HG02763 (cell line): ENCODE measurements around the gene UQCC3.
"Not testable (repeated sequence)": the region's sequence is repeated elsewhere in the genome, so short reads cannot be mapped to it uniquely, and the experiment has no call there.

ENCODE experiments used
- ATAC-seq: cut with Tn5 transposase; IDR thresholded peaks from one replicate; pipeline ENCODE4 v1.9.1; 2021; ENCODE audit warnings: mild to moderate bottlenecking, moderate library complexity; ENCODE audit not compliant: unreplicated experiment

Gene UQCC3

DNA sequence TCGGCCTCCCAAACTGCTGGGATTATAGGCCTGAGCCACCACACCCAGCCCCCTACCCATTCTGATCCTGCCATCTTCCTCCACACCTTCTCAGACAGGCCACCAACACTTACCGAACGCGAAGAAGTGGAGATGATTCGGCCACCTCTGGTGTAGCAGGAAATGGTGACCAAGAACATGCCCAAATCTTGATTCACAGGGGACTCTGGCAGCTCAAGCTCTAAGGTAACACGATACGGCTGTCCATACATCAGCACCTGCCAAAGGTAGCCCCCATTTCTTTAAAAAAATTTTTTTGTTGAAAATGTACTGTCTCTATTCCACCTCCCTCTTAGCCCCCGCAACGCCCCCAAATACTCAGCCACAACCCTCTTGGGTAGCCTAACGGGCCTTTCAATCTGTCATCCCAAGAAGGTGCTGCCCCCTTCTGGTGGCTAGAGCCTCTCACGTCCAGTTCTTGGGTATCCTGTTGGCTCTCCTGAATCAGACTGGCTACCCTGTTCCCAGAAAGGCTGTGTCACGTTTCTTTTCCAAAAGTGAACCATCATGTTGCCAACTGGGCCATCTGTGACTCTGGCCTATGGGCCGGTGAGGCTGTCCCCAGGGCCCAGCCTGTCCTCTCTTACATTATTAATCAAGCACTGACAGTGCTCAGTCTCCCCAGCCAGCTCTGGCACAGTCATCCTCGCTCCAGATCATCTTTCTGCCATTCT lies 23.1 kb downstream of the UQCC3 start:
- no peak for ATAC-seq

DNA sequence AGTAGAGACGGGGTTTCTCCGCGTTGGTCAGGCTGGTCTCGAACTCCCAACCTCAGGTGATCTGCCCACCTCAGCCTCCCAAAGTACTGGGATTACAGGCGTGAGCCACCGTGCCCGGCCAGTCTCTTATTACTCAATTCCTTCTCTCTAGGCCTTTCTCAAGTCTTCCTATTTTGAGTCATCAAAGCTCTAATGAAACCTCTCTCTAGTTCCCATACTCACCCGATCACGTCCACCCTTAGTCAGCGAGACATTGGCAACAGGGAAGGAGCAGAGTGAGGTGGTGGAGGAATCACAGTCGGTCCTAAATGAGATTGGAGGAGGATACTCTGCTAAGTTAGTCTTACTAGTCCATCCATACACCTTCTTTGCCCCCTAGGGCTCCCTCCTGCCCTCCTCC lies 30.8 kb downstream of the UQCC3 start:
- no peak for ATAC-seq

DNA sequence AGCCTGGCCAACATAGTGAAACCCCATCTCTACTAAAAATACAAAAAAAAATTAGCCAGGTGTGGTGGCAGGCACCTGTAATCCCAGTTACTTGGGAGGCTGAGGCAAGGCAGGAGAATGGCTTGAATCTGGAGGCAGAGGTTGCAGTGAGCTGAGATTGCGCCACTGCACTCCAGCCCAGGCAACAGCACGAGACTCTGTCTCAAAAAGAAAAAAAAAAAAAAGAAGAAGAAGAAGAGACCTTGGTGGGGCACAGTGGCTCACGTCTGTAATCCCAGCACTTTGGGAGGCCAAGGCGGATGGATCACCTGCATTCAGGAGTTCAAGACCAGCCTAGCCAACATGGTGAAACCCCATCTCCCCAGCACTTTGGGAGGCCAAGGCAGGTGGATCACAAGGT lies 32.4 kb downstream of the UQCC3 start:
- not testable (repeated sequence) for ATAC-seq

DNA sequence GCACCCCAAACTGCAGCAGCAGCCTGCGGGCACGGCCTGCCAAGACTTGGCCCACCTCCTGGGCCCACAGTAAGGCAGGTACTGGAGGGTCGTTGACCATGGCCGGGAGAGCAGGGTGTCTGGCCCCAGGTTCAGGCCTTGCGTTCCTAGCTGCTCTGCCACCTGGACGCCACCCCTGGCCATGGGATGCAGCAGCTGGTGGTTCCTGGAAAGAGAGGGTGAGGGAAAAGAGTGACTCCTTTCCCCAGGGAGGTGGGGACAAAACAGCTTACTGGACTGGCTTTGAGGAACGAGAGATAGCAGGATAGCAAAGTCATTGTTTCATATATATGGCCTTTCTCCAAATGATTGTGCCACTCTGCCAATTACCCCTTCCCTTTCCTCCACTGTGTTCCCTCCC lies 33.9 kb downstream of the UQCC3 start:
- no peak for ATAC-seq

DNA sequence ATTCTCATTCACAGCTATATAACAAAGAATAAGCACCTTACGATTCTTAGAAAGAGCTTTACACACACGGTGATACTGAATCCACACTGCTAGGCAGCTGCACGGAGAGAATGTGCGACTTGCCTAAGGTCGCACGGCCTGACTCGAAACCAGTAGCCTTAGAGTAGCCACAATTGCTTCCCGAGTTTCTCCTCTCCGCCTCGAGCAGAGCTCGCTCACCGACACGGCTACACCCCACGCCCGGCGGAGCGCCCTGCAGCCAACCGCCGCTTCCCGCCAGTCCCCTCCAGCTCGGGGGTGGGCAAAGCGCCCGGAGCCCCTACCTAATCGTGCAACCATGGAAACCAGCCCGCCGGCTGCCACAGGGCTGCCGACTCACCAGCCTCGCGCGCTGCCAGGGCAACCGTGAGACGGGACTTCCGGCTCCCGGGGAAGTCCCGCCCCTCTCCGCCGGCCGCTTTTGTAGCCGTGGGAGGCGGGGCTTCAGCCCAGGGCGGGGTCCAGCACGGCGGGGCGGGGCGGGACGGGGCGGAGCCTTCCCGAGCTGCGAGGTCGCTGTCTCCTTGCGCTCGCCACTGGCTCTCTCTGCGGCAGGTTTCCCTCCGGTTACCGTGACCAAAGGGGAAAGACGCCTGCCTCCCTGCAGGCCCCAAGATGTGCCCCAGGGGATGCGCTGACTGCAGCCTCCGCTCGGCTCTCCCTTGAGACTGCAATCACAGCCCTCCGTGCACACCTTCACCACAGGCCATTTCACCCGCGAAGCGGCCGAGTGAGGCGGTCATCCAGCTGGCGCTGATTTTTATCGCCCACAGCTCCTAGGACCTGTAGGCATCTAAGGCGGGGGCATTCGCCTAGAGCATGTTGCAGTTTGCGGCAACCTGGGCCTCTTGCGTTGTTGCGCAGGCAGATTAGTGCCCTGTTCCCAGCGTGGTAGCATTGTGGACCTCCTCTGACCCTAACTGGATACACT lies 34.7 kb downstream of the UQCC3 start:
- ATAC-seq, result peak; percentile 63

DNA sequence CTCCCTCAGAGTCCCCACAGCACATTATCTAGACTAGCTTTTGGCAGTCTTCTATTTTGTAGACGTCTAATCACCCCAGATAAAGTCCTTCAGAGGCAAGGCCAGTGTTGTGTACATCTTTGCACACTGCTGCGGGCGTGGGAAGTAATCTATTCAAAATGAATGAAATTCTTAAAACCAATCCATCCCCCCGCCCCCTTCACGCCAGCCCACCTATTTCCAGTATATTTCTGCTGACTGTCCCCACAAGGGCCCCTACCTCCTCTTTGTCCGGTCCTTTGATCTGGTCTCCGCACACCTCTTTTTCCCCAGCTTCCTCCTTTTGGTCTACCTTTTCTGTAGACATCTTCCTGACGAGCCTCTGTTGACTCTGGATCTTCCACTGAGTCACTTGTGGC lies 35.4 kb downstream of the UQCC3 start:
- ATAC-seq, result no peak

DNA sequence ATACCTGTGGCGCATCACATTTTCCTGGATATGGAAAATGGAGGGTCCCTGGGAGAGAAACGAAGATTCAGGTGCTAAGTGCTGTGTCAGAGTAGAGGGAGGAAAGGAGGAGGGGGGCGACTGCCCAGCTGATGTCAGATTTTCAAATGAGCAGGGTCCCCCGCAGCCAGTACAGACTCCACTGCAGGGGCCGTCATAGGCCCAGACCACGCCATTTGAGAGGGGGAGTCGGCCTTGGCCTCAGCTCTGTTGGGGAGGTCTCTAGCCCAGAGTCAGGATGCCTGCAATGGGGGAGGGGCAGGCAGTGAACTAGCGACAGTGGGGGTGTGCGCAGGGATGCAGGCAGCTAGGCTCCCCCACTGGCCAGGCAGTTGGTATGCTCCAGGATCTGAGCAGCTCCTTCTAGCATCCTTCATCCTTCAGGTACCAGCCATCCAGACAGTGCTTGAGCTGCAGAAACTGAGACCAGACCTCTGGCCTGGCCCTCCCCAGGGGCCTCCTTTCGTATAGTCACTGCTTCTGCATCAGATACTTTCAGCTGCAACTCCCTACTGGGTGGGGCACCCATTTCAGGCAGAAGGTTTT lies 35.9 kb downstream of the UQCC3 start, which contains the start of the genes BSCL2 and GNG3:
Gene BSCL2 (minus strand): TSS at position 148 of the 585 bp plus-strand sequence. CDS start 229 bp downstream, outside the sequence.
Gene GNG3 (plus strand): TSS at position 400 of the 585 bp plus-strand sequence. CDS start 620 bp downstream, outside the sequence.
- no peak for ATAC-seq

DNA sequence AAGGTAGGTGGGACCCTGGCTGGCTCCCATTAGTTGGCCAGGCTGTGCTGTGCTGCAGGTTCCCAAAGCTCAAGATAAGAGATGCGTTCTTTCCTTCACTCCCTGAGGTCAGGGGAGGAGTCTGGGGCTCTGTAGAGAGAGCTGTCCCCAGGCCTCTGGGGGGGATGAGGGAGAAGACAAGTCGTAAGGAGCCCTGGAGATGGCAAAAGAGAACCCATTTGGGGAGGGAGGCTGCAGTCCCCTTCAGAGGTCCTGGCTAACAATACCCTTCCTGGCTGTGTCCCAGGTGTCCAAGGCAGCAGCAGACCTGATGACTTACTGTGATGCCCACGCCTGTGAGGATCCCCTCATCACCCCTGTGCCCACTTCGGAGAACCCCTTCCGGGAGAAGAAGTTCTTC lies 36.9 kb downstream of the UQCC3 start:
- no peak for ATAC-seq

DNA sequence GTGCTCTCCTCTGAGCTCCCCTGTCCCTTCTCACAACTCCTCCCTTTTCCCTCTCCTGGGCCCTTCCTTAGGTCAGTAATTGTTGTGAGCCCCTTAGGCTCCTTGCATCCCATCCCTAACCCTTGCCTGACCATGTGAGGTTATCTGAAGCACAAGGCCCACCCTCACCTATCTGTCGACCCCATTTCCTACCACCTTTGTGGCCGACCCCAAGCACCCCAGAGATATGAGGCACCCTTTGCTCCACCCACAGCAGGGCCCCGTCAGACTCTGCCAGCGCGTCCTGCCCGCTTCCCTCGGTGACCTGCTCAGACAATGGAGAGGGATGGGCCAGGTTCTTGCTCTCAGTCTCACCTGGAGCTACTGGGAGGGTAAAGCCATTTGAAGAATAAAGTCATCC lies 37.3 kb downstream of the UQCC3 start:
- no peak for ATAC-seq

DNA sequence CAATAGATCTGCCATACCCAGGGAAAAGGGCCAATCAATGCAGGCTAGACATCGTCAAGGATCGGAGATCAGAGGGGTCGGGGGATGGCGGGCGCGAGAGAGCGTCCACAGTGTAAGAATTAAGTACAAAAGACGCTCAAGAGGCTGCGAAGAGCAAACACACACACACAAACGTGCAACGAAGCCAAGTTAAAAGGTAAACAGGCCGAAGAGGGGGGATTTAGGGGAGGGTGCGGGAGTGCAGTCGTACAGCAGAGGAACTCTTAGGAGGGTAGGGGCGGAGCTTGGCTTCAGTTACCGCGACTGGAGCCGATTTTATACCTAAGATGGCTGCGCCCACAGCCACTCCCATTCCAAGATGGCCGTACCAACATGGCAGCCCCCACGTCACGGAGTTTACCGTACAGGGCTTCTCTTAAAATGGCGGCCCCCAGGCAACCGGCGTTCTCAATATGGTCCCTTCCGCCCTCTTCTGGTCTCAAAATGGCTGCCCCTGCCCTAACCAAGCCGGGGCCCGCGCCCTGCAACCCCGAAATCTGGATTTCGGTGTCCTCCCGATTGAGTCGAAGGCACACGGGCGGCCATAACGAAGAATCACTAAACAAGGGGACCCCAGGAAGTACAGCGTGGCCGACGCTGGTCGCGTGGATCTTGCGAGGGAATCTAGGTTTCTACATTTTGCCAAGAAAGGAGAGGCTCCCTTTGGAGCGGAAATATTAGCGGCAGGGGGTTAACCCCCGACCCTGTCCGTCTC lies 38.0 kb downstream of the UQCC3 start:
- ATAC-seq, result peak; percentile 66

DNA sequence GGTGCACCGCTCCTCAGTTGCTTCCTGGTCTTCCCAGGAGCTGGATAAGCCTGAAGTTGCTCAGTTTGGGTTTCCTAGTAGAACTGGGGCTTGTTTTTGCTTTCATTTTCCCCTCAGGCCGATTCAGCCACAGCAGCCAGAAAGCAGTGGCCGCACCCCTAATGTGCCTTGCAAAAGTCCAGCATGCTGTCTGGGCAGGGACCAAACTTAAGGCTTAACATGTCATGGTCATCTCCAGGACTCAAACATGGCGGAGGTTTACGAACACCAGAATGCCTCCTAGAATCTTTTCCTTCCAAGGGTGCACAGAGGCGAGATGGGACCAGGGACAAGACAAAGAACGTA lies 38.5 kb downstream of the UQCC3 start:
- ATAC-seq, result no peak

DNA sequence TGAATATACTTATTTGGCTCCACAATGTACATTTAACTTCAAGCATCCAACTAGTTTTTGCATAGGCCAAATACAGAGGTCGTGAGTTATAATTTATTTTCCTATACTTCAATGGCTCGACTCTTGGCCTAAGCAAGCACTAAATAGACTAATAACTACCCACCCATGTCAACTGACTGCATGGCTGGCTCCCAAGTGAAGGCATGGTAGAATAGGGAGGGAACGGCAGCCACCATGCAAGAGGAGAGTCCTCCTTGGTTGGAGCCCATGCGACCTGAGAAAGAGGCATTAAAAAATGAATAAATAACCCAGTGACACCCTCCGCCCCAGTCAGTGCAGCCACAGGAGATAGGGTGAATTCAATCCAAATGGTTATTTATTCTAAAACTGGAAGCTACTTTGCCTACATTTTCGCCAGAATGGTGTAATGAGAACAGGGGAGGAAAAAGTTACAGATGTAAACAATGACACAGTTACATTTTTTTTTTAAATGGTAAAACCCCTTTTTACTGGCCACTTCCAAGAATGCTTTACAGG lies 40.9 kb downstream of the UQCC3 start:
- ATAC-seq, result no peak

DNA sequence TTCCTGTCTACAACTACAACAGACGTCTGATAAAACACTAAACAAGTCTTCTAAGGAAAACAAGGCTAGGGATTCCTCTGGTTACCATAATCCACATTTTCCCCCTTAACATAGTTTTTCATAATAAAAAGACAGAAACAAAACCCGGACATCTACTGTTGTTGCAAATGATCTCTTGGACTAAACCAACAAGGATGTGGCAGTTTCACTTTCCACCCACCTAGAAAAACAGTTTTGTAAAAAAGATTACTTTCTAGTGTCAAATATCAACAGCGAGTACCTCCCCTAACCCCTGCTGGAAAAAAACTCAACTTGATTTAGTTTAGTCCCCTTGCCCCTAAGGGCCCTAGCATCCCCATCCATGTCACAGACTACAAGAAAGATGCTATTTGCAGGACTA lies 41.4 kb downstream of the UQCC3 start:
- ATAC-seq, result no peak

DNA sequence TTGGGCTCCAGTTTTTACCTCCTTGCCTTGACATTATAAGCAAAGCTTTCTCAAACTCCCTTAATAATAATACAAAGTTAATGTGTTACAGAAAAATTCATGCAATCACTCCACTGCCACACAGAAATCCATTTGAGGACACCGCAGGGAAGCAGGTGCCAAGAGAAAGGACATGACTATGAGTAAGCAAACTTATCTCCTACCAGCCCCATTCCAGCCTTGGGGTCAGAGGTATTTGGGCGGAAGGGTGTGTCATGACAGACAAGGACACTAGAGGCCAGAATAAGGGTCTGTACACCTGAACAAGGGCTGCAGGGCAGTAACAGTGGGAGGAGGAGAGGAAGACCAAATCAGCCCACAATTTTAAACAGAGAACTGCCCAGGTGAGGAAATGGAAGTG lies 41.9 kb downstream of the UQCC3 start:
- ATAC-seq, result no peak

DNA sequence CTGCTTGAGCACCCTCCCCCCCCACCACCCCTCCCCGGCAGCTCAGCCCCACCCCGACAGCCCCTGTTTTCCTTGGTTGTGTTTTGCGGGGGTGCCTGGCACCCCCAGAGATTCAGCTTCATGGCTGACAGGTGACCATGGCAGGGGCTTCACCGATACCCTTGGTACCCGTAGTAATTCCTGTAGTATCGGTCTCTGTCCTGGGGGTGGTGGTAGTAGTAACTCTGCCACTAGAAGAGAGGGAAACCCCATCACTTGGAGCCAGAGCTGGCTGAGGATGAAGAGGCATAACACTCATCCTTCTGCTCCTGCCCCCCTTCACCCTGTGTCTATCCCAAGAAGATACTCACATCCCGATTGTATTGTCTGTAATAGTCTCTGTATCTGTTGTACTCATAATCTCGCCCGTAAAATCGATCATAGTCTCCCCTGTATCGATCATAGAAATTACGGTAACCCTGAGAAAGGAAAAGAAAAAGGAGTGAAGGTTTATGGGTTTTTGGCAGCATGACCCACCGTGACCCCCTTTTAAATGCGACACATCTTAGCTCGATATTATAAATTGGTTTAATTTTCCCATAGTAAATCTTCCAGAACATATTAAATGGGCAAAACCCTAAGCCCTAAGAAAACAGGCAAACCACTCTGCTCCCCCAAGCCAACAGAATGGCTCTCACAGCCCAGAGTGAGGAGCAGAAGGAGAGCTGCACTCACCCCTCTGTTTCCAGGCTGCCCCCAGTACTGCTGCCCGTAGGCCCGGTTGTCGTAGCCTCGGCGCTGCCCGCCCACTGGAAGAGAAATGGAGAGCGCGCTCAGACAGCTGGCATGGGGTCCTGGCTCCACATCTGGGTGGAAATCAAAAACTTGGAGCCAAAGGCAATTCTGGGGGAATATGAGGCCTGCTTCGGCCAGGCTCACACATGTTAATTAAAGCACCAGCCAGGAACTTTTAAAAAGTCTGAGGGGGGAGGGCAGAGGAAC lies 44.0 kb downstream of the UQCC3 start:
- ATAC-seq, result no peak

DNA sequence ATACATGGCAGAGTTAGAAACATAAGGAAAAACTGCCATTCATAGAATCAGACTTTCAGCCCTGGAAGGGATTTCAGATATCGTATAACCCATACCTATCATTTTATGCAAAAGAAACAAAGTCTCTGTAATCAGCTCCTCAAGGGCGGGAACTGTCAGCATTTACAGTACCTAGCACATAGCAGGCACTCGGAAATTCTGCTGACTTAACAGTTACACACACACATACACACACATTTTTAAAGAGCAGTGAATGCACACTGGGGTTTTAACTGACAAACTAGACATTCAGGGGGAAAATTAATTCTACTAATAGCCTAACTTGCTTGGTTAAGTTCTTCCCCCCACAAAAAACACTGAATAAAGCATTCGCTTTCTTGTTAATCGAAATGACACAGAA lies 44.7 kb downstream of the UQCC3 start:
- ATAC-seq, result no peak

DNA sequence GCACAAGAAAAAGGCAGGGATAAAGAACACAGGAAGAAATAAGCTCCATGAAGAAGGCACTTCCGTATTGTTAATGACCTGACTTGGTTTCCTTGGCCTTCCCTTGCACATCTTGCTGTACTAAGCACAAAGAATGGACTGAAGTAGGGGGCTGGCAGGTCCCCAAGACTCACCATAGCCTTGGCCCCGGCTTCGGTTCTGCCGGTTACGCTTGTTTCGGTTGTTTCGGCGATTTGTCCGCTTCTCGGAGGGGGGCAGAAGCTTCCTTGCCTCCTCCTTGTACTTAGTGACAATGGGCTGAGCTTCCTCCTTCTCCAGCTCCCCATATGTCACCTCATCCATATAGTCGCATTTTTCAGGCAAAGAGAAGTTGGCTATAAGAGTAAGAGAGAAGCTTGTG lies 45.3 kb downstream of the UQCC3 start:
- no peak for ATAC-seq

DNA sequence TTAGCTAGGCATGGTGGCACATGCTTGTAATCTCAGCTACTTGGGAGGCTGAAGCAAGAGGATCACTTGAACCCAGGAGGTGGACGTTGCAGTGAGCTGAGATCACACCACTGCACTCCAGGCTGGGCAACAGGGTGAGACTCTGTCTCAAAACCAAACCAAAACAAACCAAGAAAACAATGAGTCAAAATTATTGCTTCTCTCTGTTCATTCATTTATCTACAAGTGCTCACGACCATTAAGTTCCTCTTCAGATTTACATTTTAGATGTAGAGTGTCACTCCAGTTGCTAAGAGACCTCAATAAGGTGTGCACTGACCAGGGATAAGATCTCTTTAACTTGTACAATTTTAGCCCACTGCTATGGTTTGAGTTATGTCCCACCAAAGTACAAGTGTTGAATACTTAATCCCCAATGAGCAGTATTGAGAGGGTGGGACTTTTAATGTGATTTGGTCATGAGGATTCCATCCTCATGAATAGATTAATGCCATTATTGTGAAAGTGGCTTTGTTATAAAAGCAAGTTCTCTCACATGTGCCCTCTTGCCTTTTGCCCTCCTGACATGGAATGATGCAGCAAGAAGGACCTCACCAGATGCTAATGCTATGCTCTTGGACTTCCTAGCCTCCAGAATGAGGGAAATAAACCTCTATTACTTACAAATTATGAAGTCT lies 48.0 kb downstream of the UQCC3 start:
- ATAC-seq, result no peak

DNA sequence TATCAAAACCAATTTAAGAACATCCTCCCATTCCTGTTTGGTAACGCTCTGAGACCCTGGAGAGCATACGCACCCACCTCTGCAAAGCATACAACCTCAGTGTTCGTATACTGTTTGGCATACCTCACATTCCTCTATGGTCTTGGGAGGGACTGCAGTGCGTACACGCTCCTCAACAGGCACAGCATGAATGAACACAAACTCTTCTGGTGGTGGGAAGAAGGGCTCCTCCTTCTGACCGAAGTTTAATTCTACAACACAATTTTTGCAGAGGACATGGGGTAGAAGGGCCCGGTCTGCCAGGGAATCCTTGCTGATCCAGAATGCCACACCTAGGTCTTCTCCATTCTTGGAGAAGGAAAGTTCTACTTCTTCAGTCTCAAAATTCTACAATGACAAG lies 50.5 kb downstream of the UQCC3 start:
- no peak for ATAC-seq
